Measurements from ENCODE around the gene GUCA1A. TPM values are rescaled to one million over a fixed set of nuclear protein-coding genes. Genes with fewer than 3 reads are reported as not detected.
A peak's percentile ranks its signal among the peaks of the same experiment; 100 is the strongest.

The GUCA1A gene
- total and polyA plus RNA-seq, 8 donors = 0.13 to 0.24 (median 0.16) TPM; not detected in 4

DNA sequence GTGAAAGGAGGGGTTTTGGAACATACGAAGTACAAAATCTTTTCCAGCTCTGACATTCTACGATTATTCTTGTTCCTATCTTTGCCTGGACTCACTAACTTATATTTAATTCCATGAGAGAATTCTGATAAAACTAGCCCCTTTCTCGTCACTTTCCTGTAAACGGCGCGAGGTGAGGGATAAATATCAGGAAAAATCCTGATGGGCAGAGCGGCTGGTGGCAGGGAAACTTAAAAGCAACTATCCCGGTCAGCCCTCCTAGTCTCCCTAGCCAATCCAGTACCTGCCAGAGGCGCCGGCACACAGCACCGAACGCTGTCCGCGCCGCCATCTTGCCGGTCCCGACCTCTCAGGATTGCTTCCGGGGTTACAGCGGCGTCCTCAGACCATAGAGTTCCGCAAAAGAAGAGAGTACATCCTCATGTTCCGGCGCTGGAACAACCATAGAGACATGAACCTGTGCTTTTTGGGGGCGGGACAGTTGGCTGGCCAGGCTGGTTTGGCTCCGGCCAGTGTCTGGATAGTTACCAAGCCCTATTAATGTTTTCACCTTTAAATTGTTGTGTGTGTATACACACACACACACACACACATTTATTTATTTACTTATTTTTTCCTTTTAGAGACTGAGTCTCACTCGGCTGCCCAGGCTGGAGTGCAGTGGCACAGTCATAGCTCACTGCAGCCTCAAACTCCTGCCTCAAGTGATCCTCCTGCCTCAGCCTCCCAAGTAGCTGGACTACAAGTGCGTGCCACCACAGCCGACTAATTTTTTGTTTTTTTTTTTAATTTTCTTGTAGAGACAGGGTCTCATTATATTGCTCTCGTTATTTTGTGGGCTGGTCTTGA is 44.6 kb downstream of the GUCA1A start, which contains the start of gene MRPS10:
MRPS10 (minus strand) TSS at position 343 of the 849 bp plus-strand sequence; CDS start at position 331, 12 bp downstream.
- Histone ChIP-seq H3K36me3 (peaks cover 0 to 11% of the 10 kb centered on the region in 2 donors), H3K4me1 (peaks cover 4 to 30% of the 10 kb centered on the region in 2 donors), H3K27me3 (no peaks in the 10 kb centered on the region), H3K9me3 (no peaks in the 10 kb centered on the region), H3K4me3 (peak within 1 kb of the TSS; percentile 80 to 86), H3K27ac (peak within 1 kb of the TSS; percentile 66 to 75)
- ATAC-seq = peak; percentile 100
- intact Hi-C loops (cut with DNase I) = loop anchor here in 1 of 2 donors (10.0 kb wide), 1 partner anchor 143 kb away; no protein-coding TSS in a partner anchor
- TF ChIP-seq, protein P1, sequence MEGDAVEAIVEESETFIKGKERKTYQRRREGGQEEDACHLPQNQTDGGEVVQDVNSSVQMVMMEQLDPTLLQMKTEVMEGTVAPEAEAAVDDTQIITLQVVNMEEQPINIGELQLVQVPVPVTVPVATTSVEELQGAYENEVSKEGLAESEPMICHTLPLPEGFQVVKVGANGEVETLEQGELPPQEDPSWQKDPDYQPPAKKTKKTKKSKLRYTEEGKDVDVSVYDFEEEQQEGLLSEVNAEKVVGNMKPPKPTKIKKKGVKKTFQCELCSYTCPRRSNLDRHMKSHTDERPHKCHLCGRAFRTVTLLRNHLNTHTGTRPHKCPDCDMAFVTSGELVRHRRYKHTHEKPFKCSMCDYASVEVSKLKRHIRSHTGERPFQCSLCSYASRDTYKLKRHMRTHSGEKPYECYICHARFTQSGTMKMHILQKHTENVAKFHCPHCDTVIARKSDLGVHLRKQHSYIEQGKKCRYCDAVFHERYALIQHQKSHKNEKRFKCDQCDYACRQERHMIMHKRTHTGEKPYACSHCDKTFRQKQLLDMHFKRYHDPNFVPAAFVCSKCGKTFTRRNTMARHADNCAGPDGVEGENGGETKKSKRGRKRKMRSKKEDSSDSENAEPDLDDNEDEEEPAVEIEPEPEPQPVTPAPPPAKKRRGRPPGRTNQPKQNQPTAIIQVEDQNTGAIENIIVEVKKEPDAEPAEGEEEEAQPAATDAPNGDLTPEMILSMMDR (IDR thresholded peaks at IDR 0.05) = no peak
- DNase-seq = peak; percentile 87 to 94 (median 94)

DNA sequence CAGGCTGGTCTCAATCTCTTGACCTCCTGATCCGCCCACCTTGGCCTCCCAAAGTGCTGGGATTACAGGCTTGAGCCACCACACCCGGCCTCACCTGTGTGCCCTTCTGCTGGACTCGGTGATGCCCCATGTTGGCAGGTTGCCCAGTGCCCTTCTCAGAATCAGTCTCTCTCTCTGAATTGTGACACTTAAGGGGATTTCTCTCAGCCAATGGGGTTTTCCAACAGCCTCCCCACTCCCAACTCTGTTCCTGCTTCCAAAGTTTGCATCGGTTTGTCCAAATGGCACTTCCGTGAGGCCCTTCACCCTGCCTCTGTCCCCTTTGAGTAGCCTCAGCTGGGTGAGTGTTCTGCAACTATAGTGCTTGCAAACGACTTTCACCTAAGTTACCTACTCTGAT is 47.6 kb downstream of the GUCA1A start:
- H3K4me3 ChIP-seq = no peak overlapping the region
- peaks cover 4 to 18% of the 10 kb centered on the region in 2 donors for H3K4me1 ChIP-seq
- intact Hi-C loops (cut with DNase I) = no loop called here
- no peaks in the 10 kb centered on the region for H3K36me3 ChIP-seq
- no peaks in the 10 kb centered on the region for H3K9me3 ChIP-seq
- TF ChIP-seq, protein P1 (IDR thresholded peaks at IDR 0.05) = no peak
- no peak overlapping the region for H3K27ac ChIP-seq
- DNase-seq (no peak), ATAC-seq (no peak)
- no peaks in the 10 kb centered on the region for H3K27me3 ChIP-seq

DNA sequence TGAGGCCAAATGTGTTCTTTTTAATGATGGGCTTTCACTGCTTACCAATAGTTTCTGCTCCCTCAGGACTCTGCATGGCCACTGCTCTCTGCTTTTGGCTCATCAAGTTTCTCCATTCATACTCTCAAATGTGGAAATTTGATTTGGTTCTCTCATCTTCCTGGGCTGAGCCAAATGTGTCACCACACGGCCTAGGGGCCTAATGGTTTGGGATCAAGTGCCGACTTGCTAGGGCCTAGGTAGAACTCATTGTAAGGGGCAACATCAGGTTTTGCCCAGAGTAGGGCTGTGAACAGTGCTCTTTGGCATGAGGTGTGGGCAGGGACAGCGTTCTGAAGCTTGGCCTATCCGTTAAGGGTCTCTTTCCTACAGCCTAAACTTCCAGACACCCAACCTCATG is 48.4 kb downstream of the GUCA1A start:
- ATAC-seq = no peak
- intact Hi-C loops (cut with DNase I) = no loop called here
- TF ChIP-seq, protein P1 (IDR thresholded peaks at IDR 0.05) = no peak
- H3K27ac ChIP-seq = no peak overlapping the region
- no peaks in the 10 kb centered on the region for H3K9me3 ChIP-seq
- no peaks in the 10 kb centered on the region for H3K27me3 ChIP-seq
- no peak overlapping the region for H3K4me3 ChIP-seq
- no peak for DNase-seq
- no peaks in the 10 kb centered on the region for H3K36me3 ChIP-seq
- peaks cover 4 to 15% of the 10 kb centered on the region in 2 donors for H3K4me1 ChIP-seq

DNA sequence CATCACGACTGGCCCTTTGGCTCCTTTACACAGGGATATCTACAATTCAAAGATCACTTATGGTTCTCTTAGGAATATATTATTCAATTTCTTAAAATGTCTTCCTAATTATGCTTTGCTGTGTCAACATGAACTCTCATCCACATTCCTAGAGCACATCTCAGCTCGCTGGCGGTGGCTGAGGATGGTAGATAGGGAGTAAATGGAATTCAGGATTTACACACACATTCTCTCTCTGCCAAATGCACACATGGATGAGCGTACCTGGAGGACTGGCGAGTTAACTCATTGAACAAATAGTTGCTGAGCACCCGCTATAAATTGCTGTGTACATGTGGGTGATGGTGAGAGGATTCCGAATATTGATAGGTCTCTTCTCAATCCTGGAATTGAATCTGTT is 49.3 kb downstream of the GUCA1A start:
- ATAC-seq = no peak

More for the DNA sequence above, 49.3 kb downstream of the GUCA1A start:
- intact Hi-C loops (cut with DNase I) = no loop called here
- TF ChIP-seq, protein P1 (IDR thresholded peaks at IDR 0.05) = no peak
- H3K27me3 ChIP-seq = no peaks in the 10 kb centered on the region
- H3K9me3 ChIP-seq = no peaks in the 10 kb centered on the region
- DNase-seq = no peak
- H3K4me1 ChIP-seq = peaks cover 0 to 7% of the 10 kb centered on the region in 2 donors
- H3K36me3 ChIP-seq = peaks cover 0 to 4% of the 10 kb centered on the region in 2 donors
- no peak overlapping the region for H3K4me3 ChIP-seq
- H3K27ac ChIP-seq = no peak overlapping the region

All from left lung (tissue), 10 donors.